ENCODE data around the gene ROR2.

GRCh38 chr9:91835632-91836031, 114.4 kb downstream of the ROR2 start:
- TF ChIP-seq CTCF (IDR thresholded peaks at IDR 0.05) (no peak), REST (IDR thresholded peaks at IDR 0.05; ENCODE audit: insufficient read depth in 1 of 2, low read depth in 2 of 2, low read length in 1 of 2) (no peak), POLR2AphosphoS5 (IDR thresholded peaks at IDR 0.05; ENCODE audit: low read depth, low read length) (no peak), SIN3A (IDR thresholded peaks at IDR 0.05; ENCODE audit: borderline replicate concordance, insufficient read depth, low read depth, low read length) (no peak), TCF7L2 (IDR thresholded peaks at IDR 0.05; ENCODE audit: low read depth, low read length) (no peak)

Data from Panc1 (cell line).